NCI-H524 treated with DMSO at 0.1 percent for 48 hours (cell line): ENCODE data around the gene TAT.

Source experiments
- DNase-seq: peaks from one replicate; lab custom pipeline; 2025; lab: John Stamatoyannopoulos, UW

The TAT gene

DNA sequence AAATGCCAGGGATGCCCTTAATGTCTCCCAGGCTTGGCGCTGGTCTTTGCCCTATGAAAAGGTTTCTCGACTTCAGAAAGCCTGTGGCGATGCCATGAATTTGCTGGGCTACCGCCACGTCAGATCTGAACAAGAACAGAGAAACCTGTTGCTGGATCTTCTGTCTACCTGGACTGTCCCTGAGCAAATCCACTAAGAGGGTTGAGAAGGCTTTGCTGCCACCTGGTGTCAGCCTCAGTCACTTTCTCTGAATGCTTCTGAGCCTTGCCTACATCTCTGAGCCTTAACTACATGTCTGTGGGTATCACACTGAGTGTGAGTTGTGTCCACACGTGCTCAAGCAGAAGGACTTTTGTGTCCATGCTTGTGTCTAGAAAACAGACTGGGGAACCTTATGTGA, 39.2 kb downstream of the TAT start:
- DNase-seq: no peak

DNA sequence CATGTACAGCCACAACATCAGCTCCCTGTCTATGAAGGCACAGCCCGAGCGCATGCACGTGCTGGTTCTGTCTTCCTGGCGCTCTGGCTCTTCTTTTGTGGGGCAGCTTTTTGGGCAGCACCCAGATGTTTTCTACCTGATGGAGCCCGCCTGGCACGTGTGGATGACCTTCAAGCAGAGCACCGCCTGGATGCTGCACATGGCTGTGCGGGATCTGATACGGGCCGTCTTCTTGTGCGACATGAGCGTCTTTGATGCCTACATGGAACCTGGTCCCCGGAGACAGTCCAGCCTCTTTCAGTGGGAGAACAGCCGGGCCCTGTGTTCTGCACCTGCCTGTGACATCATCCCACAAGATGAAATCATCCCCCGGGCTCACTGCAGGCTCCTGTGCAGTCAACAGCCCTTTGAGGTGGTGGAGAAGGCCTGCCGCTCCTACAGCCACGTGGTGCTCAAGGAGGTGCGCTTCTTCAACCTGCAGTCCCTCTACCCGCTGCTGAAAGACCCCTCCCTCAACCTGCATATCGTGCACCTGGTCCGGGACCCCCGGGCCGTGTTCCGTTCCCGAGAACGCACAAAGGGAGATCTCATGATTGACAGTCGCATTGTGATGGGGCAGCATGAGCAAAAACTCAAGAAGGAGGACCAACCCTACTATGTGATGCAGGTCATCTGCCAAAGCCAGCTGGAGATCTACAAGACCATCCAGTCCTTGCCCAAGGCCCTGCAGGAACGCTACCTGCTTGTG, 40.0 kb downstream of the TAT start:
- no peak for DNase-seq

- DNase-seq: no peak
Measured at GRCh38 chr16:71532366-71532765, 44.5 kb downstream of the TAT start.

DNA sequence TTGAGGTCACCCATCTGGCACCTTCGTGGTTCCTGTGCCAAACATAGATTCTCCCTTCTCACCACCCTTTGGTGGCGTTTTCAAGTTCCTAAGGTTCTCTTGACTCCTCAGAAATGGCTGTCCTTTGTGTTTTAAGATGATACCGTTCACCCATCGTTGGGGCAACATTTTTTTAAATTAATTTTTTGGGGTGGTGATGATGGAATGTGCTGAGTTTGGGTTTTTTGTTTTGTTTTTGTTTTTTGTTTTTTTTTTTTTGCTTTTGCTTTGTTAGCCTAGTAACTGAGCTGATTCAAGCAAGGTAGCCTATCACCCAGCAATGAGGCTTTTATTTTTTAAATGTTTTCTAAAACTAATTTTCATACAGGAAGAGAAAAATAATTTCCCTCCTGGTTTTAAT, 48.0 kb downstream of the TAT start:
- no peak for DNase-seq

GRCh38 chr16:71528257-71528656, 48.6 kb downstream of the TAT start:
- DNase-seq: no peak

- peak; percentile 22 for DNase-seq
Measured at GRCh38 chr16:71526111-71526631, 50.7 kb downstream of the TAT start, which contains the start of gene CHST4. TSS of gene CHST4 (plus strand) at chr16:71526426. CDS start at chr16:71536678, 10,252 bp downstream.

- DNase-seq: no peak
Measured at GRCh38 chr16:71524566-71525553, 52.0 kb downstream of the TAT start.

GRCh38 chr16:71520550-71520949, 56.3 kb downstream of the TAT start:
- no peak for DNase-seq
